IPS-11a (cell line): ENCODE results near the gene KLRF1.

ENCODE experiments used
- H3K4me3 ChIP-seq: one replicate; pipeline ENCODE4 v1.5.1; 2013; ENCODE audit warnings: low read depth, low read length, control low read depth

KLRF1 gene

DNA sequence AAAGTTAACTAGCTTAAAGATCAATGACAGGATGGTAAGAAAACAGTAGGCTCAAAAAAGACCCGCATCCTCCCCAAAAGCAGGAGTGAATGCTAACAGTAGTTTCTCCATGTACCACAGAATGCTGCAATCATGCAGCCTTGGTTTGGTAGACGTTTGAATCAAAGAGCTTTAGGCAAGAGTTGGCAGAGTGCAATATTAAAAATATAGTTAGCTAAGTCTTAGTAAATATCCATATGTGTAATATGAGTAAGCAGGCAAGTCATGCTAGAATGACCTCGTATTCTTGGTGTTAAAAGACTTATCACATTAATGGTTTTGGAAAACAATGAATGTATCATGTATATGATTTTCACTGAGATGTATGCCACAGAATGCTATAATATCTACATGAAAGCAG lies 18.8 kb upstream of the KLRF1 start:
- H3K4me3 ChIP-seq = no peak overlapping the region

DNA sequence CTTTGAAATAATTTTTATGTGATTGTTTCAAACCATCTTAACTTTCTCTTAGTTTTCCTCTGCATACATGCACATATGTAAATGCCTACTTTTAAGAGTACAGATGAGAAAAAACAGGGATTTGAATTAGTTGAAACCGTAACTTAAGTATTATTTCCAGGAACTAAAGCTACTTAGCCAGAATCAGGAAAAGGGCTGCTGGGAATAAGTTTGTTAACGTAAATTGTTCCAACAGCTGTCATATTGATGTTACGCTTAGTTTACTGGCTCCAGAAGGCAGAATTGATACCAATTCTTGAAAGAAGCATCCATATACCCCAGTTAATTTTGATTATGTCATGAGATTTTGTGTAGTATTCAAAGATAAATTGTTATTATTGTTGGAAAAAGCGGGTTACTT lies 17.9 kb upstream of the KLRF1 start:
- H3K4me3 ChIP-seq = no peak overlapping the region

DNA sequence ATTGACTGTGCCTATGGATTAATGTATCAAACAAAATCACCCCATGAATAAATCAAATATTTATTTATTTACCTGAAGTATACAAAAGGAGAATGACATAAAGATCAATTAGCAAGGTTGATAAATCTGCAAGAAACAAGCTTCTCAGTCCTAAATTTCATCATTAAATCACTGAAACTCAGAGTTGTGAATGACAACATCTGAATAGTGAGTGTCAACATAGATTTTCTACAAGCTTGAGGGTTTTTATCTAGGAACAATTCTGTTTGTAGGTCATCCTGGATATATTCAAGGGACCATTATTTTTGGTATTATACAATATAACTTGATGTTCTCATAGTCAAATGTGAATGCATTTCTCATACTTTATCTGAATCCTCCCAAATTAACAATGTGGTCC lies 17.4 kb upstream of the KLRF1 start:
- no peak overlapping the region for H3K4me3 ChIP-seq

DNA sequence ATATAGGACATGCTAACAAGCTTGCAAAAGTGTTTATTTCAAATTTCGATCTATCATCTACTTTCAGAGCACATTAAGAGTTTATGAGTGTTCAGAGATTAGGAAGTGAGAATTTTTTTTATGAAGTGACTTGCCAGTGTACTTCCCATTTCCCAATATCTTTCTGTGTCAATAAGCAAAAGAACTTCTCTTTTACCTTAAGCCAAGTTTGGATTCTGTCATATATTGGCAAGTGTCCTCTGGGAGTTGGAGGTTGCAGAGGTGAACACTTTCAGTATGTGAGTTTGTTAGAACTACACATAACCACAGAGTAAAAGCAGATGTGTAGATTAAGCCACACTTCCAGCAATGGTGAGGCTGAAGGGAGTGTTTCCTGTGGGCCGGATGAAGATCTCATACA lies 16.6 kb upstream of the KLRF1 start:
- no peak overlapping the region for H3K4me3 ChIP-seq

DNA sequence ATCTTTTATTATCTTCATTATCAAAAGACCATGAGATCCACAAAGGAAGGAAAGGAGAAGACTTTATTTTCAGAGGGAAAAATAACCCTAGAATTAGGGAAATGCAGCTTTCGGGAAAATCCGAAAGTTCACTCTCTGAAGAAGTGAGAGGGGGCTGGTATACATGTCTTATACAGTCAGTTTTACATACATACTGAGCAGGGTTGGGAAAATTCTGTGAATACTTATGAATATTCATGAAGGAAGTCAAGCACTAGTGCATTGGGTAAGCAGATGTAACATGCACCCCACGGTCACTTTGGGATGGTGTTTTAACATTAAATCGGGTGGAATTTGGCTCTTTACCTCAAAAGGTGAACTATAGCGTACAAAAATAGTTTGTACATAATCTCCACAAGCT lies 15.7 kb upstream of the KLRF1 start:
- H3K4me3 ChIP-seq = no peak overlapping the region

DNA sequence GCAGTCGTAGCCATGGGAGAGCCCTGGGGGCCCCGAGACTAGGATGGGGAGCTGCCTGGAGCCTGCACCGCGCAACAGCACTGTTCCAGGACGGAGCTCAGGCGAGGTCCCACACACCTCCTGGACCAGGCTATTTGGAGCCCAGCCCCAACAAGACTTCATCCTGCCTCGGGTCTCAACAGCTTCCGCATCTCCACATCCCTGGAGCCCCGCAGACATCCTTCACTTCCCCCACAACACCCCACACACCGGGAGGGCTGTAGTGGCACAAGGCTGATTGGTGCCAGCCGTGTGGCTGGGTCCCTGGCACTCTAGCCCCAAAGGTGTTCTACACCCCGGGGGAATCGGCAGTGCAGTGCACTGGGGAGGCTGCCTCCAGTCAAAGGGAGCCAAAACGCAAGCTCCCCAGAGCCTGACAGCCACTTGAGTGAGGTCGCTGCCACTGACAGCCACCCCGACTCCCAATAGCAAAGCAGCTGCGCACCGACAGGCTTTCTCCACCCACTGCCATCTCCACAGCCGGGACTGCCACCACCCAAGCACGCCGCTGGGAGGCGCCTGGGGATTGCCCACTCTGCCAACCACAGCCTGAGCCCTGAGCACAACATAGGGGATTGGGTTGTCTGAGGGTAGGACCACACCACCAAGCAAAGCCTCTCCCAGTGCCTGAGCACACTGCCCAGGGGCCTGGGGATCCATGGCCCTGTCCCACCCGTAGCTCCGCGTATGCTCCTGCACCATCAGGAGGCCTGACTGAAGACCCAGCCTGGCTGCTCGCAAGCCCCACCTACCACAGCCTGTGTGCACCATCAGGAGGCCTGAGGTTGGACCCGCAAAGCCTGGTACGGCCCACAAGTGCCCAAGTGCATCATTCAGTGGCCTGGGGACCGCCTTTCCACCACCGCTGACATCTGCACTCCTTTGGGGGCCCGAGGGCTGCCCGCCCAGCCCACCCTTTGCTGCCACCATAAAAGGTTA lies 13.2 kb upstream of the KLRF1 start:
- H3K4me3 ChIP-seq = no peak overlapping the region

DNA sequence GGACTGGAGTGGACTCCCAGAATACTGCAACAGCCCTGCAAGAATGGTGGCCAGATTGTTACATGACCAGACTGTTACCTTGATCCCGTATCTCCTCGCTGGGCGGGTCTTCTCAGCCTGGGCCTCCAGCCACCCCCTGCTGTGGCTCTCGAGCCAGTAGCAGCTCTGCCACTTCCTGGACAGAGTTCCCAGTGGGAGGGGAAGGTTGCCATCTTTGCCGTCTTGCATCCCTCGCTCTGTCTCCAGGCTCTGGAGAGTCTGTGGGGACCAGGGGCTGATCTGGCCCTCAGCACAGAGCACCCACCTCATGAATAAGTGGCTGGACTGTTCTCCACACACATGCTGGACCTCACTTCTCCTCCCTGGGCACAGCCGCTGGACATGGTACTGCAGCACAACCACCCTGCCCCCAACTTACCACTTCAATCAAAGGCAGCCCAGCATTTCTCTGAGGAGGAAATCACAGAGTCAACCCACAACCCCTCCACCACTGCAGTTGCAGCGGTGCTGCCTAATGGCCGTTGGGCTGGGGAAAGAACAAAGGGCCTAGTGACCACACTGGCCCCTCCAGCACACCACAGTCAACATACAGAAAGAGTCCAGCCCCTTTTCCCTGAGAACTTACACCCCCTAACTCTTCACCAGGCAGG lies 6.9 kb upstream of the KLRF1 start:
- H3K4me3 ChIP-seq = no peak overlapping the region

DNA sequence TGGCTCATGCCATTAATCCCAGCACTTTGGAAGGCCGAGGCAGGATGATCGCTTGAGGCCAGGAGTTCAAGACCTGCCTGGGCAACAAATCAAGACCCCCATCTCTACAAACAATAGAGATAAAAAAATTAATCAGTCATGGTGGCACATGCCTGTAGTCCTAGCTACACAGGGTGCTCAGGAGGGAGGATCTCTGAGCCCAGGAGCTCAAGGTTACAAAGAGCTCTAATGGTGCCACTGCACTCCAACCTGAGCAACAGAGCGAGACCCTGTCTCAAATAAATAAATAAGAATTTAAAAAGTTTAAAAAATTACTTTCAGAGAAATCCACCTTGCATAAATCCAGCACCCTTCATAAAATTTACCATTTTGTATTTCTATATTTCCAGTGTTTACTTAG lies 2.2 kb downstream of the KLRF1 start:
- H3K4me3 ChIP-seq = no peak overlapping the region

DNA sequence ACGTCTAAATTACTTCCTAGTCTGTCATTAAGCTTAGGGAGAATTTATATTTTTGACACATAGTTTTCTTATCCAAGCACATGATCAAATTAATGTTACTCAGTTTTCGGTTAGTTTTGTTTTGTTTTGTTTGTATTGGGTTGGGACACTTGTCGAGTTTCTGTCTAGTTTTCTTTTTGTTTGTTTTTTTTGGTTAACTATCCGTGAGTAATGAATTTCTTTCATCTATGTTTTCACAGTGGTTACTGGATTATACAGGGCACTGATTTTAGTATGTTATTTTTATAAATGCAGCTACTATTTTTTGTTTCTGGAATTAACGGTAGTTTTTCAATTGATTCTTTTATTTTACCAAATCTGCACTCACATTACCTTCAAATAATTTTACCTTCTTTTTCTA lies 2.7 kb downstream of the KLRF1 start:
- no peak overlapping the region for H3K4me3 ChIP-seq

DNA sequence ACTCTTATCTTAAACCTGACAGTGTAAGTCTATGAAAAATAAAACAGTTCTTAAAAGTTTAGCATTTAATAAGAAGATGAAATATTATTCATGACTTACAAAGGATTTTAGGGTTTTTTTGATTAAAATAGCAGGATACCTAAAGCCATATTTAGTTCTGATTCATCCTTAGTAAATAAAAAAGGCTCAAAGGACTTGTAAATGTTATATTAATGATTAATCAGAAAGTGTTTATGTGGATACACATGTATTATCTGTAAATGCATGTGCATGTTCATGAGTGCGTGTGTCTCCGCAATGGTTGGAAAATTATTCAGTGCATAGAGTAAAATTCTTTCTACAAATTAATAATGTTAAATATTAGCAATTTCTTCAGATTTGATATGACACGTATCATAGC lies 4.4 kb downstream of the KLRF1 start:
- no peak overlapping the region for H3K4me3 ChIP-seq

DNA sequence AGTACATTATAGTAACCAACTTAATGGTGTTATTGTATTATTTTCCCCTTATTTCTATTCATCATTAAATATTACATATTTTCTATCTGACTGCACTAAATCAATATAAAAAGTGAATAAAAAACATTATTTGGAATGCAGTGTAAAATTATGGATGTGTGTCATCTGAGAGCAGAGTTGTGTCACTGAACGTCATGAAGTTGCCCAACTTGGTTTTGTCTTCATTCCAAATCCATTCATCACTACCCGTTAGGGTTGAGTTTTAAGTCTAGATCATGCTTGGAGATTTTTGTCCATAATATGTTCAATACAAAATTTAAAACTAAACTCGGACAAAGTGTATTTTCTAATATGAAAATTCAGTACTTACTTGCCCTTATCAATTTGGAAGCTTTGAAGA lies 16.1 kb downstream of the KLRF1 start:
- no peak overlapping the region for H3K4me3 ChIP-seq

DNA sequence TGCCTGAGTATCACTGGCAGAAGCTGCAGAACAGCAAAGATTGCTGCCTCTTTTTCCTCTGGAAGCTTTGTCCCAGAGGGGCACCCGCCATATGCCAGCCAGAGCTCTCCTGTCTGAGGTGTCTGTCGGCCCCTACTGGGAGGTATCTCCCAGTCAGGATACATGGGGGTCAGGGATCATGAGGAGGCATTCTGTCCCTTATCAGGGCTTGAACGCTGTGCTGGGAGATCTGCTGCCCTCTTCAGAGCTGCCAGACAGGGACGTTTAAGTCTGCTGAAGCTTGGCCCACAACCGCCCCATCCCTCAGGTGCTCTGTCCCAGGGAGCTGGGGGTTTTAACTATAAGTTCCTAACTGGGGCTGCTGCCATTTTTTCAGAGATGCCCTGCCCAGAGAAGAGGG lies 21.6 kb downstream of the KLRF1 start:
- no peak overlapping the region for H3K4me3 ChIP-seq

DNA sequence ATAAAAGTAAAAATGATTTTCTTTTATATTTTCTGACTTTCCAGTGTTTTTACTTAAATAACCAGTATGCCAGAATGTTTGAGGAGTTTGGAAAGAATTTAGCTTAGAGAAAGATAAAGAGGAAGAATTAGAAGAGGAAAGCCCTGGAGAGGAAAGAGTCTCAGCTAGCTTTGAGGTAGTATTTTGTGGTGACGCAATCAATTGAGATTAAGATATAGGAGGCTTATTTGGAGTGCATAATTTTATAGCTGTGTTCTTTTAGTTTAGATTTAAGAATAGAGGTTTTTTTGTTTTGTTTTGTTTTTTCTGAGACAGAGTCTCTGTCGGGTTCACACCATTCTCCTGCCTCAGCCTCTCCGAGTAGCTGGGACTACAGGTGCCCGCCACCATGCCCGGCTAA lies 23.8 kb downstream of the KLRF1 start:
- no peak overlapping the region for H3K4me3 ChIP-seq

DNA sequence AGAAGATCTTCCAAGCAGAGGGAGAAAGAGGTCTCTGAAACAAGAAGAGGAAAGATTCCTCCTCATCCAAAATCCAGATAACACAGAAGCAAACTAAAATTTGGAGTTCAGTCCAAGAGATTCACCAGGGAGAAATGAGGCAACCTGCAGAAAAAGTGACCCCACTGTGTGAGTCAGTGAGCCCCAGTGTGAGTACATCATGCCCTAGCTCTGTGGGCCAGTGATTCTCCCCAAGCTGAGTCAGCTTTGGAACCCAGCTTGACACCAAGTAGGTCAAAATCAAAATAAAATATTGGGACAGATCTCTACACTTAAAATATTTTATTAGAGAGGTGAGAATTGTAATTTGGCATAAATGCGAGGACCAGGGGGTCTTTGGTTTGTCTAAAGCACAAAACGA lies 24.6 kb downstream of the KLRF1 start:
- H3K4me3 ChIP-seq = no peak overlapping the region

DNA sequence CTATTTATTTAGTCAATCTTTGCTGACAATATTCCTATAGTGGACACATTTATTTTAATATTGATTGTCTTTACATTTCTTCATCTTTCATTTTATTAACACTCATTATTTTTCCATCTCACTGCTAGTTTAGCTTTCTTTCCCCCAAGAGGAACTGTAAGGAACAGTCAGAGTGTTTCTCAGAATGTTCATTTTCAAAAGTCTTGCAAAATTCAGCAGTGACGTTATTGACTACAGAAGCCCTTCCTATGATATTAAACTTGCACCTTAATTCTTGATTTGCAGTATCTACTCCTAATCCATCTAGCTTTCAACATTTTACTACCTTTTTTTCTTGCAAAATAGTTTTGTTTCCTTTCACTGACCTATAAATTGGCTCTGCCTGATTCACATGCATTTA lies 28.9 kb downstream of the KLRF1 start:
- H3K4me3 ChIP-seq = no peak overlapping the region

DNA sequence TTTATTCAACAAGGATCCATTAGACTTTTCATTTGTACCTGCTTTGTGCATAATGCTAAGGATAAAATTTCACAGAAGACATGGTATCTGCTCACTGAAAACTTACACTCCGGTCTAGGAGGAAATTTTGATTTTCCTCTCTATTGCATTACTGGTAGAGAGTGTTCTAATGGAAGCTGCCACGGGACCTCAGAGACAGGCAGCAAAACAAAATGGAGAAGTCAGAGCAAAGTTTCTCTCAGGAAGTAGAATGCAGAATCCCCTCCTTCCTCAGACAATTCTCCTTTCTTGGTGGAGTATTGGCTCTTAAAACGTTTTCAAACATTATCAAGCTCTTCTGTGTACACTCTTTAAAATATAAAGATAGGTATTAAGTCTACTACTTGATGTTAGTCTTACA lies 29.6 kb downstream of the KLRF1 start:
- H3K4me3 ChIP-seq = no peak overlapping the region

DNA sequence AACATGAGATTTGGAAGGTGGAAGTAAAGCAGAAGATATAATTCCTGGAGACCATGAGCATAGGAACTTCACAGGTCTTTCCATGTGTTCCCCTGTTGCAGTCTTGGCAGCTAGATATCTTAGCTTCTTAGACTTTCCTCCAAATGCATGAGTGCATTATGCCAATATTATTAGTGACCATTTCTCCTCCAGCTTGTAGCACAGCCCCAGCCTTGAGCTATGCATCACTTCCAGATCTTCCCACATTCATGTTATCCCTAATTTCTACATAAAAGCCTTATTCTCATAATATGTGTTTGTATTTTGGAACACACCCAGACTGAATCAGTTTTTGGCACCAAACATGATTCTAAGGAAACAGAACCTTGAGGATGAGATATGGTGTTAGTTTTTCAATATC lies 30.9 kb downstream of the KLRF1 start:
- H3K4me3 ChIP-seq = no peak overlapping the region

DNA sequence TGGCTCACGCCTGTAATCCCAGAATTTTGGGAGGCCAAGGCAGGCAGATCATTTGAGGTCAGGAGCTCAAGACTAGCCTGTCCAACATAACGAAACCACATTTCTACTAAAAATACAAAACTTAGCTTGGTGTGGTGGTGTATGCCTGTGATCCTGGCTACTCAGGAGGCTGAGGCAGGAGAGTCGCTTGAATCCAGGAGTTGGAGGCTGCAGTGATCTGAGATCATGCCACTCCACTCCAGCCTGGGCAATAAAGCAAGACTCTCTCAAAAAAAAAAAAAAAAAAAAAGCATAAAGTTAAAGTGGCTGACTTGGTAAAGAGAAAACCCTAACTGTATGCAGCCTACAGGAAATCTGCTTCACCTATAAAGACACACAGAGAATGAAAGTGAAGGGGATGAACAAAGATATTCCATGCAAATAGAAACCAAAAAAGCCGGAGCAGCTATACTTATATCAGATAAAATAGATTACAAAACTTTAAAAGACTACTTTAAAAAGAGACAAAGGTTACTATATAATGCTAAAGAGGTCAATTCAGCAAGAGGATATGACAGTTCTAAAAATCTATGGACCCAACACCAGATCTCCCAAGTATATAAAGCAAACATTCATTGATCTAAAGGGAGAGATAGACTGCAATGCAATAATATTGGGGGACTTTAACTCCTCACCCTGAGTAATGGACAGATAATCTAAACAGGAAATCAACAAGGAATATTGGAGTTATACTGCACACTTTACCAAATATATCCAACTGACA lies 37.8 kb downstream of the KLRF1 start:
- no peak overlapping the region for H3K4me3 ChIP-seq

DNA sequence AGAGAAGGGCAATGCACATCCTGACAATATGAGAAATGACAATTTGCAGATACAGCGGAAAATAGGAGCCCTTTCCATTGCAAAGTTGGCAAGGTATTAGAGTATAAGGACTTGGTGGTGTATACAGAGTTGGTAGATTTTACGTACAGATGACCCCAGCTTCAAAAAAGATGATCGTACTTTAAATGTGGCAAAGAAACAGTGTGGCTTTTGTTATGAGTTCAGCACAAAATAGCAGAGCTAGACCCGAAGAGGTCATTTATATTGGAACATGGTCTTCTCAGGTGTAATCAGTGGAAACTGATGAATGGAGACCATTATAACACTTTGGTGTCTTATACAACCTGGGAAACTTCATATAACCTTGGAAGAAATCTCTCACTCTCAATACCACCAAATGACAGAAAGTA lies 39.6 kb downstream of the KLRF1 start:
- no peak overlapping the region for H3K4me3 ChIP-seq

DNA sequence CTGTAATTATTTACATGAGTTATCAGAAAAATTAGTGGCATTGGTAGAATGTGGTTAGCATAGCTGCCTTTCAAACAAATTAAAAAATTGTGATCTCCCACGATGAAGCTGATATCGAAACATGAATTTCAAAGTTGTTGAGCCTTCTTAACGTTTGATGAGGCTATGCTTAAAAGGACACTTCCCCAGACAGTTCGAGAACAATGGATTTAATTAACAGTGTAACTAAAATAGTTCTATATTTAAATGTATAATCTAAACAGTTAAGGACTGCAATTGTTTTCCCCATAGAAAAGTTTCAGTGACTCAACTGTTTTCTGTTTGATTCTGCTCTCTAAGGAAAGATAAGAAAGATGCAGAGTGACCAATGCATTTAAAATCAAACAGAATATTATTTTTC lies 40.2 kb downstream of the KLRF1 start:
- no peak overlapping the region for H3K4me3 ChIP-seq

DNA sequence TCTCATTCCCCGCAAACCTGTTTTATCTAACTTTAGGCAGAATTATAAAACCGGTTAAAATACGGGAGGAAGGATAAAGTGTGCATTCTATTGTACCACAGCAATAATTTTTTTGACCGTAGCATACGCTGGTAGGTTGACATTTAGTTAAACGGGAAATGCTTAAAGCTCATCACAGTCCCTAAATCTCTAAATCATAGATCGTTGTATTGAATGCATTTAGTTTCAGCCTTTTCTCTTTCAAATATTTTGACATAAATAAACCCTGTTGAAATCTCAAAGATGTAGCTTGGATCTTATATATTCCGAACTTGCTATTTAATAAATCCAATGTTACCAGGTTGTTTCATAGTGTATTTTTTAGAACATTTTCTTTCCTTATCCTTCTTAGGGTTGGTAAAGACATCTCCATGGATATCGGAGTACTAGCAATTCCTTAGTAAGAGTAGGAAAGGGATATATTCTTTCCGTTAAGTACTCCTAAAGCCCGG lies 41.1 kb downstream of the KLRF1 start:
- no peak overlapping the region for H3K4me3 ChIP-seq

DNA sequence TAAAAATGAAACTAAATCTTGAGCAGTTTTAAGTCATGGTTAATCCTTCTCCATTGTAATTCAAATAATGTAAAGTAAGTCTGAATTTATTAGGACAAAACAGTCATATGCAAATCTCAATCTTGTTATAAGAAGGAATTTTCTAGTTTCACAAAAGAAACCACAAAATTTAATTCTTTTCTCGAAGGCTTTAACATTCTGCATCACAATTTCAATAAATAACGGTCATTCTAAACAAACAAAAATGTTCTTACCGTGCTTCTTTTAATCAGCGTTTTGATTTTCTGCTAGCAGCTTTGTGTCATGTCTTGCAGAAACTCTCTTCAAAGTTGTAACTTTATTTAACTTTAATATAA lies 41.6 kb downstream of the KLRF1 start:
- no peak overlapping the region for H3K4me3 ChIP-seq
